Ovary (tissue), 9 donors: ENCODE measurements around the gene NKIRAS2. TPM values are rescaled to one million over a fixed set of nuclear protein-coding genes. Genes with fewer than 3 reads are reported as not detected.

Experiments
- DNase-seq, 5 donors: peaks; one replicate each; pipeline ENCODE4 v3.0.0-alpha.2; 2019 to 2020
- H3K27ac ChIP-seq, 2 donors: fragments of 200-600 bp; one replicate each; pipeline versions ENCODE4 v1.5.1 to v1.8.0; 2019 to 2022
- H3K27me3 ChIP-seq: fragments of 200-600 bp; one replicate; pipeline ENCODE4 v1.8.0; 2022
- H3K36me3 ChIP-seq: fragments of 200-600 bp; sonication (generic); one replicate; pipeline ENCODE4 v1.5.1; 2019
- H3K4me1 ChIP-seq: one replicate; pipeline ENCODE4 v1.8.1; 2013; ENCODE audit warnings: mild to moderate bottlenecking, moderate library complexity; ENCODE audit not compliant: insufficient read depth
- H3K4me3 ChIP-seq: fragments of 200-600 bp; sonication (generic); one replicate; pipeline ENCODE4 v1.5.1; 2017
- H3K9me3 ChIP-seq, 2 donors: fragments of 200-600 bp in 1 of 2; sonication (generic) in 1 of 2; one replicate each; pipeline versions ENCODE4 v1.5.1 to v1.8.1; 2013 to 2019; ENCODE audit warnings: mild to moderate bottlenecking in 1 of 2, moderate library complexity in 1 of 2
- CTCF ChIP-seq, 3 donors: fragments of 450-650 bp in 2 of 3; fragments of 200-600 bp in 1 of 3; IDR thresholded peaks; one replicate each; pipeline versions ENCODE4 v1.5.1 to v1.8.0; 2016 to 2022; ENCODE audit warnings: antibody characterized with exemption in 3 of 3, mild to moderate bottlenecking in 1 of 3
- EP300 ChIP-seq: sonication (generic); formaldehyde crosslinking; IDR thresholded peaks from one replicate; pipeline ENCODE4 v1.6.1; 2017; ENCODE audit warnings: antibody characterized with exemption
- POLR2A ChIP-seq: fragments of 450-650 bp; IDR thresholded peaks from one replicate; pipeline ENCODE4 v1.6.1; 2017; ENCODE audit warnings: antibody characterized with exemption, mild to moderate bottlenecking, moderate library complexity
- WGBS, 3 donors: extraction: QIAGEN DNeasy Blood & Tissue Kit in 1 of 3; methylation state at CpG; one replicate each; pipeline versions ENCODE4 v1.1.5 to v1.1.7; 2013 to 2017; 5-methylcytosine and 5-hydroxymethylcytosine counted together
- intact Hi-C, 4 donors: fragments of 100-400 bp; cut with DNase I; formaldehyde crosslinking; loops; one replicate each; pipeline versions ENCODE4 v1.11.0 to v1.15.1; 2022 to 2023
- polyA plus RNA-seq, 2 donors: library from polyadenylated mRNA; stranded (reverse); fragments of 200-250 nt in 1 of 2; fragments of 350-450 nt in 1 of 2; fragmentation: Illumina TruSeq in 1 of 2; extraction: RNeasy Lipid Tissue Mini Kit (QIAGEN cat#74804) in 1 of 2; gene quantifications; one replicate each; pipeline ENCODE4 v1.2.3, GENCODE V29; 2013 to 2014
- total RNA-seq, 7 donors: library from RNA; depleted of rRNA in 2 of 7; stranded (reverse); fragments of >200 nt in 2 of 7; fragmentation: NEBNext Ultra II Directional in 3 of 7; extraction: Animal tissue kit (Norgen Biotek cat#: 25700) in 3 of 7; gene quantifications; one replicate each; pipeline versions ENCODE4 v1.1.0 to v1.2.4, GENCODE V29; 2016 to 2023
- donor health status: DM: no; HTN: no; CAD: no; lungs with moderate emphysema.
- donor health status: DM: no; HTN: no; CAD: no.
- donor health status: Bipolar disorder and iron deficiency.
- donor health status: DM: yes; HTN: yes; CAD: no.
- donor health status: DM: no; HTN: no; CAD: no.
- donor health status: DM: yes; HTN: yes; CAD: no.

NKIRAS2 gene
- total and polyA plus RNA-seq, 9 donors: 11.8 to 27.6 (median 23.9) TPM

GRCh38 chr17:42060231-42060630 lies 40.3 kb downstream of the NKIRAS2 start:
- Histone ChIP-seq H3K36me3 (no peaks in the 10 kb centered on the region), H3K27me3 (no peaks in the 10 kb centered on the region), H3K4me1 (no peaks in the 10 kb centered on the region), H3K4me3 (no peak overlapping the region), H3K27ac (no peak overlapping the region), H3K9me3 (no peaks in the 10 kb centered on the region)
- no peak for TF ChIP-seq EP300
- TF ChIP-seq POLR2A: no peak
- TF ChIP-seq CTCF (IDR thresholded peaks at IDR 0.05): no peak
- WGBS, 3 donors: 85 to 93% (median 92%) methylated on average over 4 of the region's 4 CpGs
- intact Hi-C loops: loop anchor here in 1 of 4 donors (5.0 to 10.0 kb wide), 2 partner anchors 55 to 1513 kb away; partner anchors contain the start of gene DHX58
- no peak for DNase-seq

- Histone ChIP-seq H3K4me3 (no peak overlapping the region), H3K36me3 (no peaks in the 10 kb centered on the region), H3K27ac (no peak overlapping the region), H3K4me1 (no peaks in the 10 kb centered on the region), H3K27me3 (no peaks in the 10 kb centered on the region), H3K9me3 (no peaks in the 10 kb centered on the region)
- intact Hi-C loops: loop anchor here in 1 of 4 donors (5.0 to 10.0 kb wide), 2 partner anchors 53 to 1515 kb away; partner anchors contain the start of gene DHX58
- WGBS, 3 donors: 61 to 73% (median 66%) methylated on average over 5 of the region's 5 CpGs
- no peak for TF ChIP-seq EP300
- no peak for TF ChIP-seq CTCF (IDR thresholded peaks at IDR 0.05)
- no peak for TF ChIP-seq POLR2A
- no peak for DNase-seq
Observed at GRCh38 chr17:42061646-42062487, 42.0 kb downstream of the NKIRAS2 start.

- H3K4me3 ChIP-seq: no peak overlapping the region
- intact Hi-C loops: loop anchor here in 1 of 4 donors (5.0 to 10.0 kb wide), 2 partner anchors 52 to 1515 kb away; partner anchors contain the start of gene DHX58
- H3K27ac ChIP-seq: no peak overlapping the region
- H3K27me3 ChIP-seq: no peaks in the 10 kb centered on the region
- H3K36me3 ChIP-seq: no peaks in the 10 kb centered on the region
- H3K9me3 ChIP-seq: no peaks in the 10 kb centered on the region
- H3K4me1 ChIP-seq: no peaks in the 10 kb centered on the region
- no peak for TF ChIP-seq EP300
- no peak for TF ChIP-seq POLR2A
- no peak for TF ChIP-seq CTCF (IDR thresholded peaks at IDR 0.05)
- no peak for DNase-seq
- WGBS, 3 donors: 77 to 84% (median 77%) methylated on average over 14 of the region's 14 CpGs
Observed at GRCh38 chr17:42062681-42063080, 42.8 kb downstream of the NKIRAS2 start.

- no peaks in the 10 kb centered on the region for H3K36me3 ChIP-seq
- H3K27me3 ChIP-seq: no peaks in the 10 kb centered on the region
- H3K4me3 ChIP-seq: no peak overlapping the region
- H3K27ac ChIP-seq: no peak overlapping the region
- no peaks in the 10 kb centered on the region for H3K4me1 ChIP-seq
- WGBS, 3 donors: 73 to 83% (median 79%) methylated on average over 2 of the region's 2 CpGs
- intact Hi-C loops: loop anchor here (5.0 to 10.0 kb wide), 4 partner anchors 37 to 52 kb away; partner anchors contain the start of gene DHX58 (in 2 of the 4)
- TF ChIP-seq POLR2A (no peak), CTCF (IDR thresholded peaks at IDR 0.05) (no peak), EP300 (no peak)
- no peaks in the 10 kb centered on the region for H3K9me3 ChIP-seq
- no peak for DNase-seq
Observed at GRCh38 chr17:42065201-42065600, 45.3 kb downstream of the NKIRAS2 start.
